Measurements from ENCODE around the gene HDLBP.
A peak's percentile ranks its signal among the peaks of the same experiment; 100 is the strongest.

The HDLBP gene

DNA sequence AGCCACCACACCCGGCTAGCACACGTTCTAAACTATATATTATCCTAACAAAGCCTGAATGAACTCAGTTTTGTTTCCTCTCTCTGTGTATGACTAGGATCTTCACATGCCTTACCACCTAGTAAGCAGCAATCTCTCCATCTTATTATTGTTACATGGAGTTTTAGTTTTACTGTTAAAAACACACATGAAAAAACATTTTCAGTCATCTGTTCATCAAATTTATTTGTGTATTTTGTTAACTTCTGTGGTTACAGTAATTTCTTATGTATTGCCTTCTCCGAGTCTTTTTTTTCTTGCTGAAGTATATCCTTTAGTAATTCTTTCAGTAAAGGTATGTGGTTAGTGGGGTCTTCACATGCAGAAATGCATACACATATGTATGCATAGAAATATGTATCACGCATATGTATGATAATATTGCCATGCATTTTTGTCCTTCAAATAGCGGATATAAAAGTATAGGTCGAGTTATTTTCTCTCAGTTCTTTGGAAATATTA lies 95.6 kb downstream of the HDLBP start:
- H3K27ac Mint-ChIP-seq (ENCODE audit: low read depth) = no peak overlapping the region
- H3K36me3 Mint-ChIP-seq (ENCODE audit: insufficient read depth) = peaks cover 10% of the 10 kb centered on the region
- peaks cover 19% of the 10 kb centered on the region for H3K4me1 Mint-ChIP-seq
- H3K9me3 Mint-ChIP-seq = no peaks in the 10 kb centered on the region
- ATAC-seq (replicated peaks; ENCODE audit: extremely low read depth, poor library complexity, severe bottlenecking) (no peak), DNase-seq (ENCODE audit: low spot score in 2 of 2) (no peak)
- peak overlapping the region; percentile 78 for H3K4me3 Mint-ChIP-seq
- no peaks in the 10 kb centered on the region for H3K27me3 Mint-ChIP-seq

DNA sequence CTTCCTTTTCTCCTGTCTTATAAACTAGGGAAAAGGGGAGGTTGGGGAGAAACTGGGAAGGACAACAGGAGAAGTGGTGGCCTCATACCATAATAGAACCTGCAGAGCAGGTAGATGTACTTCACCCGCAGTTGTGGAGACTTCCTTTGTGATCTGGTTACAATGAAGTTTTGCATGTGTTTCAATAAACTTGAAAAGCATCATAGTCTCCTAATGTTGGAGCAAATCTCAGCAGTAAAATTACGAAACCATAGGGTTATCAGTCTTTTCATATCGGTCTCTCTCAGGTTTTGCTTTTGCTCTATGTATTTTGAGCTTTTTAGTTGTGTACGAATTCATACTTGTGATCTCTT lies 96.5 kb downstream of the HDLBP start:
- H3K27ac Mint-ChIP-seq (ENCODE audit: low read depth) = no peak overlapping the region
- no peaks in the 10 kb centered on the region for H3K9me3 Mint-ChIP-seq
- ATAC-seq (replicated peaks; ENCODE audit: extremely low read depth, poor library complexity, severe bottlenecking) = no peak
- H3K36me3 Mint-ChIP-seq (ENCODE audit: insufficient read depth) = peaks cover 10% of the 10 kb centered on the region
- peaks cover 10% of the 10 kb centered on the region for H3K4me1 Mint-ChIP-seq
- H3K4me3 Mint-ChIP-seq = peak overlapping the region; percentile 78
- no peak for DNase-seq (ENCODE audit: low spot score in 2 of 2)
- H3K27me3 Mint-ChIP-seq = no peaks in the 10 kb centered on the region

DNA sequence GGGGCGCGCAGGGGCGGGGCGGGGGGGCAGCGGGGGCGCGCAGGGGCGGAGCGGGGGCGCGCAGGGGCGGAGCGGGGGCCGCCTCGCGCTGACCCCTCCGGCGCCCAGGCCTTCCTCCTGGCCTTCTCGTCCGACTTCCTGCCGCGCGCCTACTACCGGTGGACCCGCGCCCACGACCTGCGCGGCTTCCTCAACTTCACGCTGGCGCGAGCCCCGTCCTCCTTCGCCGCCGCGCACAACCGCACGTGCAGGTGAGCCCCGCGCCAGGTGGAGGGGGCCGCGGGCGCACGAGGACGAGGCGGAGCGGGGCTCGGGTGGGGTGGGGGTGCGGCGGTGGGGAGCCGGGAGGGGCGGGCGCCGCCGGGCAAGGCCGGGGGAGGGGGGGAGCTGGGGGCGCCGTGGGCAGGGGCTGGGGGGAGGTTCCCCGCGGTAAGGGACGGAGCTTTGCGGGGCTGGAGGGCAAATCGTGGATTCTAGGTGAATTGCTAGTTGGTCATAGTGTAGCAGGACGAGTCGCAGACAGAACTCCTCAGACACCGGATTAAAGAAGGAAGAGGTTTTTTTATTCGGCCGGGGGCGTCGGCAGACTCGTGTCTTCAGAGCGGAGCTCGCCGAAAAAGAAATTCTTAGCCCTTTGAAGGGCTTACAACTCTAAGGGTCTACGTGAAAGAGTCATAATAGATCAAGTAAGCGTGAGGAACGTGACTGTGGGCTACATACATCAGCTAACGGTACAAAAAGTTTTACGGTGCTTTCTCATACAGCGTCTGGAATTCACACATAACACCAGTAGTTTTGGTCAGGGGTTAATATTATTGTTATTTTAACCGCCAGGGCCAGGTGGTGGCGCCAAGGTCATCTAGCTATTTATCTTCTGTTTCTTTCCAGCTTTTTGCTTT lies 97.1 kb downstream of the HDLBP start:
- DNase-seq (ENCODE audit: low spot score in 2 of 2) = no peak
- peaks cover 9% of the 10 kb centered on the region for H3K4me1 Mint-ChIP-seq
- H3K9me3 Mint-ChIP-seq = no peaks in the 10 kb centered on the region
- no peak for ATAC-seq (replicated peaks; ENCODE audit: extremely low read depth, poor library complexity, severe bottlenecking)
- H3K27me3 Mint-ChIP-seq = no peaks in the 10 kb centered on the region
- peaks cover 9% of the 10 kb centered on the region for H3K36me3 Mint-ChIP-seq (ENCODE audit: insufficient read depth)
- H3K27ac Mint-ChIP-seq (ENCODE audit: low read depth) = peak overlapping the region; percentile 69
- H3K4me3 Mint-ChIP-seq = peak overlapping the region; percentile 78

DNA sequence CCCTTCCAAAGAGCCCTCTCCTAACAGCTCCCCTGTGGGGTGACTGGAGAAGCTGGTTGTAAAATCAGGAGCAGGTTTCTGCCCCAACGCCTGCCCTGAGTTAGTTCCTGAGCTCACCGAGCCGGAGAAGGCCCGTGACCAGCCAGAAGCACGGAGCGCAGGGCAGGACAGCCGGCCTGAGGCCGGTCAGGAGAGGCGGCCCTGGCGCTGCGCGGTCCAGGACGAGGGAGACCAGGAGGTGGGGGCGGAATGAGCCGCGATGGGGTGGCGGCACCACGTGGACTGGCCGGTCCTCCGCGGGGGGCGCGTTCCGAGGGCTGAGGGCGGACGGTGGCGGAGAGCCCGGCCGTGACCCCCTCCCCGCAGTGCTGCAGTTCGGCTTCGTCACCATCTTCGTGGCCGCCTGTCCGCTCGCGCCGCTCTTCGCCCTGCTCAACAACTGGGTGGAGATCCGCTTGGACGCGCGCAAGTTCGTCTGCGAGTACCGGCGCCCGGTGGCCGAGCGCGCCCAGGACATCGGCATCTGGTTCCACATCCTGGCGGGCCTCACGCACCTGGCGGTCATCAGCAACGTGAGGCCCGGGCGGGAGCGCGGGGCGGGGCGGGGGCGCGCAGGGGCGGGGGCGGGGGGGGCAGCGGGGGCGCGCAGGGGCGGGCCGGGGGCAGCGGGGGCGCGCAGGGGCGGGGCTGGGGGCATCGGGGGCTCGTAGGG lies 98.0 kb downstream of the HDLBP start:
- no peak for DNase-seq (ENCODE audit: low spot score in 2 of 2)
- Mint-ChIP-seq H3K4me1 (peaks cover 9% of the 10 kb centered on the region), H3K27me3 (no peaks in the 10 kb centered on the region)

DNA sequence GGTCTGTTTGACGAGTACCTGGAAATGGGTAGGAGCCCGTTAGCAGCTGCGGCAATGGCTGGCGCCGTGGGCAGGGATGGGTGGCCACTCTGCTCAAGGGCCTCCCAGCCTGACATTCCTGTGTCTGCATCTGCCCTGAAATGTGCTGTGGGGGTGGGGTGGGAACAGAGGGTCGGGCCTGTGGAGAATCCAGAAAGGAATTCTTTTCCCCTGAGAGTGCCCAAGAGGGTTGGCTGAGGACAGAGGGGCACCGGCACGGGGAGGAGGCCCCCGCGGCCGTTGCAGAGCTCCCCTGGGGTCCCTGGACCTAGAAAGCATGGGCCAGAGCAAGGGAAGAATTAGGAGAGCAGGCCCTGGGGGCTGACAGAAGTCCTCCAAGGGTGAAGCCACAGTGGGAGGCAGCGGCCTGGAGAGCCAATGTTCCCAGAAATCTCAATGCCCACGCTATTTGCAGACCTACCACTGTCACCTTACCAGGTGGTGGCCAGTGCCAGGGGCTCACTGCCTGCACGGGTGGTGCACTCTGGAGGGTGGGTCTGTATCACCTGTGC lies 99.2 kb downstream of the HDLBP start:
- Mint-ChIP-seq H3K27me3 (no peaks in the 10 kb centered on the region), H3K4me3 (peak overlapping the region; percentile 78), H3K36me3 (ENCODE audit: insufficient read depth) (peaks cover 6% of the 10 kb centered on the region), H3K9me3 (no peaks in the 10 kb centered on the region), H3K27ac (ENCODE audit: low read depth) (no peak overlapping the region), H3K4me1 (peaks cover 16% of the 10 kb centered on the region)
- no peak for DNase-seq (ENCODE audit: low spot score in 2 of 2)
- no peak for ATAC-seq (replicated peaks; ENCODE audit: extremely low read depth, poor library complexity, severe bottlenecking)

More for the DNA sequence above, 98.0 kb downstream of the HDLBP start:
- Mint-ChIP-seq H3K9me3 (no peaks in the 10 kb centered on the region), H3K27ac (ENCODE audit: low read depth) (no peak overlapping the region), H3K4me3 (peak overlapping the region; percentile 78), H3K36me3 (ENCODE audit: insufficient read depth) (peaks cover 6% of the 10 kb centered on the region)
- peak; percentile 37 for ATAC-seq (replicated peaks; ENCODE audit: extremely low read depth, poor library complexity, severe bottlenecking)

DNA sequence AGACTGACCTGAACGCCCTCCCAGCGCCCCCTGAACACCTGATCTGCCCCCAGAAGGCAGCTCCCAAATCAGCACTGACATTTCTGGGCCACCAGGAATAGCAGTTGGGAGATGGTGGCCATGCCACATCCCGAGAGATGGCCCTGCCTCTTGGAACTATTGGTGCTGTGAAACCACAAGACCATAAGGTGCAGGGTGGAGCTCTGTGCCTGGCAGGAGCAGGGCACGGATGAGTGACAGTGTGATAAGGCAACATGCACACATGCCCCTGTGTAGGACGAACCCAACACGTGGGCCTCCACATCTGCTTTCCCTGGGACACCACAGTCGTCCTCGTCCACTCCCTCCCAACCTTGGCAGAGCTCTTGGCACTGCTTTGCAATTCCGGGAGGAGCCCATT lies 100.1 kb downstream of the HDLBP start:
- no peak overlapping the region for H3K27ac Mint-ChIP-seq (ENCODE audit: low read depth)
- DNase-seq (ENCODE audit: low spot score in 2 of 2) (no peak), ATAC-seq (replicated peaks; ENCODE audit: extremely low read depth, poor library complexity, severe bottlenecking) (no peak)
- H3K36me3 Mint-ChIP-seq (ENCODE audit: insufficient read depth) = peaks cover 6% of the 10 kb centered on the region
- no peaks in the 10 kb centered on the region for H3K27me3 Mint-ChIP-seq
- H3K4me1 Mint-ChIP-seq = peaks cover 16% of the 10 kb centered on the region
- H3K9me3 Mint-ChIP-seq = no peaks in the 10 kb centered on the region
- no peak overlapping the region for H3K4me3 Mint-ChIP-seq

DNA sequence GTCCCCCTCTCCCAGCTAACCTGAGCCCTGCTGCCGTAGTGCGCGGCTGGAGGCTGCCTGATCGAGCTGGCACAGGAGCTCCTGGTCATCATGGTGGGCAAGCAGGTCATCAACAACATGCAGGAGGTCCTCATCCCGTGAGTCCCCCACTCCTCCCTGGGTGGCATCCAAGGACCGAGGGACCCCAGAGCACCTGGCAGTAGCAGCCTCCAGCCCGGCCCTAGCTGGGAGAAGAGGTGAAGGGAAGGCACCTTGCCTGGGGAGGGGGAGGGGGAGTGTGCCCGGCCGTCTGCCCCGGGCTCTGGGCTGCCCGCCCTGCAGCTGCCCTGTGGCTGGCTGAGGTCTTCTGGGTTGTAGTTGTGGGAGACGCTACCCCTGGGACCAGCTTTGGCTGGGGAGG lies 100.7 kb downstream of the HDLBP start:
- no peaks in the 10 kb centered on the region for H3K27me3 Mint-ChIP-seq
- H3K4me3 Mint-ChIP-seq = no peak overlapping the region
- peaks cover 6% of the 10 kb centered on the region for H3K36me3 Mint-ChIP-seq (ENCODE audit: insufficient read depth)
- no peaks in the 10 kb centered on the region for H3K9me3 Mint-ChIP-seq
- ATAC-seq (replicated peaks; ENCODE audit: extremely low read depth, poor library complexity, severe bottlenecking) = no peak
- H3K4me1 Mint-ChIP-seq = peaks cover 16% of the 10 kb centered on the region
- no peak overlapping the region for H3K27ac Mint-ChIP-seq (ENCODE audit: low read depth)
- DNase-seq (ENCODE audit: low spot score in 2 of 2) = no peak

DNA sequence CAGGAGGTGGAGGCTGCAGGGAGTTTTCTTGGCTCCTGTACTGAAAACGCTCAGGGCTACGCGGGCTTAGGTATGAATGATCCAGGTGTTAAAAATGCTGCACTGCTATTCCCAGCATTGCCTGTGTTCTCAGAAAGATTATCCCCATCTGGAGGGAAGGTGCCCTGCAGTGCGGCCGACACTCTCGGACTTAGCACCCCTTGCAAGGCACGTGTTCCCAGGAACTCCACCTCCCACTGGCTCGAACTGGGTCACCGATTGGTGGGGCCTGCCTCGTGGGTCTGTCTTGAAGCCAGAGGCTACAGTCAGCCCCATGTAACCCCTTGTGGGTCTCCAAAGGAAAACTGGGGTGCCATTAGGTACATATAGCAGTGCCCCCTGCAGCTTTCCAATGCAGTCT lies 101.3 kb downstream of the HDLBP start:
- no peaks in the 10 kb centered on the region for H3K9me3 Mint-ChIP-seq
- H3K4me1 Mint-ChIP-seq = peaks cover 16% of the 10 kb centered on the region
- peaks cover 6% of the 10 kb centered on the region for H3K36me3 Mint-ChIP-seq (ENCODE audit: insufficient read depth)
- H3K27ac Mint-ChIP-seq (ENCODE audit: low read depth) = no peak overlapping the region
- ATAC-seq (replicated peaks; ENCODE audit: extremely low read depth, poor library complexity, severe bottlenecking) = no peak
- no peak overlapping the region for H3K4me3 Mint-ChIP-seq
- no peaks in the 10 kb centered on the region for H3K27me3 Mint-ChIP-seq
- DNase-seq (ENCODE audit: low spot score in 2 of 2) = no peak

DNA sequence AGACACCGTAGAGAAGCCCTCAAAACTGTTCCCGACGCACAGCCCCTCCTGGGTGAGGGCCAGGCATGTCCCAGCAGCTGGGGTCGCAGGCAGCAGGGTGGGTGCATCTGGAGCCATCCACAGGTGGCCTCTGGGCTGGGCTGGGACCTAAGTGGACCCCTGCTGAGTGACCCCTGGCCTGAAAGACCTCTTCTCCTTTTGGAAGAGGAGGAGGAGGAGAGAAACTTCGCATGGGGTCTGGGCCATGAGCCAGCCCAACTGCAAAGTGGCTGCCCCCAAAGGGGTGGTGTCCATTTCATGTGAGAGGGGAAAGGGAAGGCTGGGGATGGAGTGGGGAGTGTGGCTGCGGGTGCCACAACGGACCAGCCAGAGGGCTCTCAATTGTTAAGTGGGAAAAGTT lies 101.9 kb downstream of the HDLBP start:
- DNase-seq (ENCODE audit: low spot score in 2 of 2) (no peak), ATAC-seq (replicated peaks; ENCODE audit: extremely low read depth, poor library complexity, severe bottlenecking) (no peak)
- H3K4me1 Mint-ChIP-seq = peaks cover 10% of the 10 kb centered on the region
- H3K27ac Mint-ChIP-seq (ENCODE audit: low read depth) = no peak overlapping the region
- peaks cover 7% of the 10 kb centered on the region for H3K36me3 Mint-ChIP-seq (ENCODE audit: insufficient read depth)
- H3K4me3 Mint-ChIP-seq = no peak overlapping the region
- H3K9me3 Mint-ChIP-seq = no peaks in the 10 kb centered on the region
- no peaks in the 10 kb centered on the region for H3K27me3 Mint-ChIP-seq

DNA sequence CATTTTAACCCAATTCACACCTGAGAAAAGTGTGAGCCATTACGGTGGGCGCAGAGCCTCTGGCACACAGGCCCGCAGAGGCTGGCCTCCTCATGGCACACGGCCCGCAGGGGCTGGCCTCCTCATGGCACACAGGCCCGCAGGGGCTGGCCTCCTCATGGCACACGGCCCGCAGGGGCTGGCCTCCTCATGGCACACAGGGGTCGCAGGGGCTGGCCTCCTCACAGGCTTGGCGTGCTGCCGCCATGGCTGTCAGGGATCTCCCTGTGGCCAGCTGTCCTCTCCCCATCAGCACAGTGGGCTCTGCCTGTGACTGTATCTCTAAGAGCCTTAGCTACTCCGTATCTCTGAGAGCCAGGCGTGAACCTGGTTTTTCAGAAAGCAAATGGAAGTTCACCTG lies 102.4 kb downstream of the HDLBP start:
- H3K27ac Mint-ChIP-seq (ENCODE audit: low read depth) = no peak overlapping the region
- H3K27me3 Mint-ChIP-seq = no peaks in the 10 kb centered on the region
- H3K36me3 Mint-ChIP-seq (ENCODE audit: insufficient read depth) = peaks cover 3% of the 10 kb centered on the region
- H3K4me3 Mint-ChIP-seq = no peak overlapping the region
- H3K4me1 Mint-ChIP-seq = peaks cover 7% of the 10 kb centered on the region
- no peaks in the 10 kb centered on the region for H3K9me3 Mint-ChIP-seq
- ATAC-seq (replicated peaks; ENCODE audit: extremely low read depth, poor library complexity, severe bottlenecking) (no peak), DNase-seq (ENCODE audit: low spot score in 2 of 2) (no peak)

DNA sequence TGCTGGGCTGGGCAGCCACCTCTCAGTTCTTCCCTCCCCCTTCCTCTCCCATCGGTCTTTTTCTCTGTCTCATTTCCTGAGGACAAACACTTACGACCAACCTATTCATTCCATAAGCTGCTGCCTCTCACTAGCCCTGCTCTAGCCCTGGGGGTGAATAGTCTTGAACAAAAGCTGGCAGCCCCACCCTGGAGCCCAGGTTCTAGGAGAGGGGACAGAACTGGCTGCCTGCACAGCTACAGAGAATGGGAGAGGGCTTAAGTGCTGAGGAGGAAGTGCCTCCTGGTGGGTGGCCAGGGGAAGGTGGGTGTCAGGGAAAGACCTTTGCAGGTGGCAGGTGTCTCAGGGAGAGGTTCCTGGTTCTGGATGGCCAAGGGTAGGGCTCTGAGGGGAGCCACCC lies 104.2 kb downstream of the HDLBP start:
- ATAC-seq (replicated peaks; ENCODE audit: extremely low read depth, poor library complexity, severe bottlenecking) (no peak), DNase-seq (ENCODE audit: low spot score in 2 of 2) (no peak)
- Mint-ChIP-seq H3K4me3 (no peak overlapping the region), H3K4me1 (peaks cover 7% of the 10 kb centered on the region), H3K9me3 (no peaks in the 10 kb centered on the region), H3K27ac (ENCODE audit: low read depth) (no peak overlapping the region), H3K27me3 (no peaks in the 10 kb centered on the region), H3K36me3 (ENCODE audit: insufficient read depth) (peaks cover 1% of the 10 kb centered on the region)

DNA sequence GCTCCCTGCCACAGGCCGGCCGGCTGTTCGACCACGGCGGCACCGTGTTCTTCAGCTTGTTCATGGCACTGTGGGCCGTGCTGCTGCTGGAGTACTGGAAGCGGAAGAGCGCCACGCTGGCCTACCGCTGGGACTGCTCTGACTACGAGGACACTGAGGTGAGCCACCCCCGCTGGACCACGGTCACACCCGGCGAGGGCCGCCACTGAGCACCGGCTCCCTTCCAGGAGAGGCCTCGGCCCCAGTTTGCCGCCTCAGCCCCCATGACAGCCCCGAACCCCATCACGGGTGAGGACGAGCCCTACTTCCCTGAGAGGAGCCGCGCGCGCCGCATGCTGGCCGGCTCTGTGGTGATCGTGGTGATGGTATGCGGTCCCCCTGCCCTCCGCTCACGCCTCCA lies 106.2 kb downstream of the HDLBP start:
- H3K9me3 Mint-ChIP-seq = no peaks in the 10 kb centered on the region
- H3K4me1 Mint-ChIP-seq = peaks cover 7% of the 10 kb centered on the region
- peaks cover 3% of the 10 kb centered on the region for H3K36me3 Mint-ChIP-seq (ENCODE audit: insufficient read depth)
- ATAC-seq (replicated peaks; ENCODE audit: extremely low read depth, poor library complexity, severe bottlenecking) (no peak), DNase-seq (ENCODE audit: low spot score in 2 of 2) (no peak)
- H3K27me3 Mint-ChIP-seq = no peaks in the 10 kb centered on the region
- H3K27ac Mint-ChIP-seq (ENCODE audit: low read depth) = no peak overlapping the region
- H3K4me3 Mint-ChIP-seq = no peak overlapping the region

DNA sequence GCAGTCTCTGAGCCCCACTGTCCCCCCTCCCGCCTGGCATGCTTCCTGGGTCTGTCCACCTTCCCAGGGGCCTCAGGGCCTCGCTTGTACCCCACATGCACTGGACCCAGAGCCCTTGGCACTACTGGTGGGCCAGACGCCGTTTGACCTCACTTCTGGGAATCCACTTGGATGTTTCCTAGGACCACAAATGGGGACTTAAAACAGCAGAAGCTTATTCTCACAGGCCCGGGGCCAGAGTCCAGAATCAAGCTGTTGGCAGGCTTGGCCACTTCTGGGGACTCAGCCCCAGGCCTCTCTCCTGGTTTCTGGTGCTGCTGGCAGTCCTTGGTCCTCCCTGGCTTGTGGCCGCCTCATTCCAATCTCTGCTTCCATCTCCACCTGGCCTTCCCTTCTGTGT lies 107.4 kb downstream of the HDLBP start:
- Mint-ChIP-seq H3K36me3 (ENCODE audit: insufficient read depth) (peaks cover 3% of the 10 kb centered on the region), H3K27ac (ENCODE audit: low read depth) (no peak overlapping the region)

More for the DNA sequence above, 107.4 kb downstream of the HDLBP start:
- DNase-seq (ENCODE audit: low spot score in 2 of 2) (no peak), ATAC-seq (replicated peaks; ENCODE audit: extremely low read depth, poor library complexity, severe bottlenecking) (no peak)
- Mint-ChIP-seq H3K4me3 (no peak overlapping the region), H3K4me1 (peaks cover 7% of the 10 kb centered on the region), H3K9me3 (no peaks in the 10 kb centered on the region), H3K27me3 (no peaks in the 10 kb centered on the region)
